ENCODE data around the gene RECQL5. TPM values are rescaled to one million over a fixed set of nuclear protein-coding genes. Genes with fewer than 3 reads are reported as not detected.
A peak's percentile ranks its signal among the peaks of the same experiment; 100 is the strongest.

RECQL5 gene
- total RNA-seq, 6 experiments from 2014 or later: 13.5 to 24.8 (median 18.4) TPM

DNA sequence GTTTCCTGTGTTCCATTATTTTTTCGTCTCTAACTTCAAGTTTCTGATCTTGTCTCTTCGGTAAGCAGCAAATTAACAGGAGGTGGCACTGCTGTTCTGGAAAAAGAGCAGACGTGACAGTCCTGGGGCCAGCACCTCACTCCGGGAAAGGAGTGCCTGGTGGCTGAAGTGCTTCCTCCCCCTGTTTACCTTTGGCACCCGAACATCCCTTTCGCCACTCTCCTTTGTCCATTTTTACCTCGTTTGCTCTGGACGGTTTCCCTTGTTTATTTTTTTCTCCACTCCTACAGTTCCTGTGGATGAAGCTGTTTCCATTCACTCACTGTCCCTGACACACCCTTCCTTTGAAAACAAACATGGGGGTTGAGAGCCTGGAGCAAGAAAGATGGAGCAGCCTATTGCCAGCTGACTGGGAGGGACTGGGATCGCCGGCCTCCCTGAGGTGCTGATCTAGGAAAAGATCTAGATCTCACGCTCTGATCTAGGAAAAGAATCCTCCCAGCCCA lies 12.8 kb upstream of the RECQL5 start:
- WGBS (ENCODE audit: insufficient coverage, low coverage, low lambda C conversion rate, missing lambda C conversion rate): 48% methylated on average over 11 of the region's 11 CpGs
- TF ChIP-seq, protein P1, sequence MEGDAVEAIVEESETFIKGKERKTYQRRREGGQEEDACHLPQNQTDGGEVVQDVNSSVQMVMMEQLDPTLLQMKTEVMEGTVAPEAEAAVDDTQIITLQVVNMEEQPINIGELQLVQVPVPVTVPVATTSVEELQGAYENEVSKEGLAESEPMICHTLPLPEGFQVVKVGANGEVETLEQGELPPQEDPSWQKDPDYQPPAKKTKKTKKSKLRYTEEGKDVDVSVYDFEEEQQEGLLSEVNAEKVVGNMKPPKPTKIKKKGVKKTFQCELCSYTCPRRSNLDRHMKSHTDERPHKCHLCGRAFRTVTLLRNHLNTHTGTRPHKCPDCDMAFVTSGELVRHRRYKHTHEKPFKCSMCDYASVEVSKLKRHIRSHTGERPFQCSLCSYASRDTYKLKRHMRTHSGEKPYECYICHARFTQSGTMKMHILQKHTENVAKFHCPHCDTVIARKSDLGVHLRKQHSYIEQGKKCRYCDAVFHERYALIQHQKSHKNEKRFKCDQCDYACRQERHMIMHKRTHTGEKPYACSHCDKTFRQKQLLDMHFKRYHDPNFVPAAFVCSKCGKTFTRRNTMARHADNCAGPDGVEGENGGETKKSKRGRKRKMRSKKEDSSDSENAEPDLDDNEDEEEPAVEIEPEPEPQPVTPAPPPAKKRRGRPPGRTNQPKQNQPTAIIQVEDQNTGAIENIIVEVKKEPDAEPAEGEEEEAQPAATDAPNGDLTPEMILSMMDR (IDR thresholded peaks at IDR 0.05): peak in 3 of 4 donors; percentile 7 to 36 (median 20)
- TF ChIP-seq POLR2A (IDR thresholded peaks at IDR 0.05): no peak
- ATAC-seq (peak; percentile 37 to 87 (median 64)), DNase-seq (peak in 2 of 3 donors; percentile 48 to 56)
- Histone ChIP-seq H3K4me1 (peaks cover 0 to 8% (median 0%) of the 10 kb centered on the region in 4 donors), H3K36me3 (peaks cover 0 to 6% (median 2%) of the 10 kb centered on the region in 4 donors), H3K4me3 (no peak overlapping the region), H3K27me3 (no peaks in the 10 kb centered on the region), H3K27ac (peak overlapping the region in 1 of 3 donors; percentile 14), H3K9me3 (no peaks in the 10 kb centered on the region)
- intact Hi-C loops (cut with DNase I): loop anchor here (5.0 kb wide), 1 partner anchor 73 kb away; no protein-coding TSS in a partner anchor

DNA sequence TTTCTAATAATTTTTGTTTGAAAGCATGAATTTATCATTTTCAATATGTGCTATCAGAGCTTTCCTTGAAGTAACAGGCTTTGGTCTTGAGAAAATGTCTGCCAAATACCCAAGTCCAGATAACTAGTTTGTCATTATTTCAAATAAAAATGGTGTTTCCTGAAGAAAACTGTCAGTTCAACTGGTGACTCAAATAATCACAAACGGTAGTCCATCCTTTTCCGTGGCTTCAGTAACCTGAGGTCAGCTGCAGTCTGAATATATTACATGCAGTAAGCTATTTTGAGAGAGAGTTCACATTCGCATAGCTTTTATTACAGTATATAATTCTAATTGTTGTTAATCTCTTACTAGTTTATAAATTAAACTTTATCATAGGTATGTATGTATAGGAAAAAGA lies 9.5 kb upstream of the RECQL5 start:
- peaks cover 0 to 19% (median 5%) of the 10 kb centered on the region in 4 donors for H3K36me3 ChIP-seq

DNA sequence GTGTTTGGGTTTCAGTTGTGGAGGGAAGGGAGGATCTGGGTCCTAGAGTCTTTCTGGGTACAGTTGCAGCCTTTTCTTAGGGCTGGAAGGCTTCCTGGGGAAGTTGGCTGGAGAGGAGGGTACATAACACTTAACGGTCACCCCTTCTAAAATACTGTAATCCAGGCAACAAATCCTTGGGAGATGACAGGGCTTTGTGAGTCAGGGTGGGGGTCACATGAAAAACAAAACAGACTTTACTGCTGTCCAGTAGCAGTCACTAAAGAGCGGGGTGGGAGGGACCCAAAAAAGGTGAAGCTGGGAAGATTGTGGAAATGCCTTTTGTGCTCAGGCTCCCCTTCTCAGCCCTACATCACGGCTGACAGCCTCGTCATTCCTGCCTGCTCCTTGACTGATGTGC lies 6.5 kb upstream of the RECQL5 start:
- Histone ChIP-seq H3K4me1 (peaks cover 0 to under 1% (median 0%) of the 10 kb centered on the region in 4 donors), H3K36me3 (peaks cover 0 to 44% (median 10%) of the 10 kb centered on the region in 4 donors), H3K9me3 (no peaks in the 10 kb centered on the region), H3K27me3 (no peaks in the 10 kb centered on the region), H3K4me3 (no peak overlapping the region), H3K27ac (no peak overlapping the region)
- TF ChIP-seq, protein P1 (IDR thresholded peaks at IDR 0.05): no peak
- TF ChIP-seq POLR2A (IDR thresholded peaks at IDR 0.05): no peak
- DNase-seq: peak in 1 of 3 donors; percentile 6
- no peak for ATAC-seq
- WGBS (ENCODE audit: insufficient coverage, low coverage, low lambda C conversion rate, missing lambda C conversion rate): 75% methylated on average over 4 of the region's 4 CpGs
- intact Hi-C loops (cut with DNase I): no loop called here

More for the DNA sequence above, 9.5 kb upstream of the RECQL5 start:
- Histone ChIP-seq H3K27ac (no peak overlapping the region), H3K4me3 (no peak overlapping the region), H3K9me3 (no peaks in the 10 kb centered on the region), H3K4me1 (peaks cover 0 to 8% (median 0%) of the 10 kb centered on the region in 4 donors), H3K27me3 (no peaks in the 10 kb centered on the region)
- 42% methylated on average over 3 of the region's 3 CpGs for WGBS (ENCODE audit: insufficient coverage, low coverage, low lambda C conversion rate, missing lambda C conversion rate)
- TF ChIP-seq, protein P1 (IDR thresholded peaks at IDR 0.05): no peak
- TF ChIP-seq POLR2A (IDR thresholded peaks at IDR 0.05): no peak
- intact Hi-C loops (cut with DNase I): loop anchor here (5.0 kb wide), 1 partner anchor 76 kb away; no protein-coding TSS in a partner anchor
- DNase-seq (no peak), ATAC-seq (no peak)

DNA sequence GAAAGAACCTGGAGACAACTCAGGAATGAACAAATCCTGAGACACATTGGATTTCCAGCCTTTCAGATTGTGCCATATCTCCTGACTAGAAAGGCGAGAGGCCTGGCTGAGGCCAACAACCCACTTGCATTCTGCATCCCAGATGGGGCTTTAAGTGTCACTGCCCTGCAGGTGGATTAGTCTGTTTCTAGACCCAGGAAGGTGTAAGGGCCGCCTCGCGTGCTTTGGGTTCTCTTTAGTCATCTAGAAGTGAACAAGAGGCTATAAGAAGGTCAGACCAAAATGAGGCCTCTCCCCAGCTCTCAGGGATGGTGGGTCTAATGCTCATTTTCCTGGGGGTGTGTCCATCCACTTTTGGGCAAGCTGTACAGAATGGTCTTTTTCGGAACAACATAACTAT lies 5.1 kb upstream of the RECQL5 start:
- H3K27me3 ChIP-seq: no peaks in the 10 kb centered on the region
- no peak overlapping the region for H3K4me3 ChIP-seq
- 86% methylated on average over 5 of the region's 5 CpGs for WGBS (ENCODE audit: insufficient coverage, low coverage, low lambda C conversion rate, missing lambda C conversion rate)
- peaks cover 0 to 9% (median 2%) of the 10 kb centered on the region in 4 donors for H3K4me1 ChIP-seq
- TF ChIP-seq, protein P1 (IDR thresholded peaks at IDR 0.05): no peak
- no peak for TF ChIP-seq POLR2A (IDR thresholded peaks at IDR 0.05)
- ATAC-seq (no peak), DNase-seq (peak in 1 of 3 donors; percentile 44)
- peaks cover 0 to 44% (median 9%) of the 10 kb centered on the region in 4 donors for H3K36me3 ChIP-seq
- intact Hi-C loops (cut with DNase I): no loop called here
- no peak overlapping the region for H3K27ac ChIP-seq
- H3K9me3 ChIP-seq: no peaks in the 10 kb centered on the region
